Neural cell (in vitro differentiated cells): ENCODE data around the gene ARHGAP29.

ENCODE experiments used
- CTCF ChIP-seq: fragments of 450-650 bp; IDR thresholded peaks from 2 replicates; pipeline ENCODE4 v1.5.1; 2014; ENCODE audit warnings: antibody characterized with exemption, mild to moderate bottlenecking, moderate library complexity; ENCODE audit not compliant: poor library complexity, severe bottlenecking
- EZH2 ChIP-seq: fragments of 200-600, 300-800 bp; shearing (Covaris generic), sonication (generic); IDR thresholded peaks from 2 replicates; pipeline ENCODE4 v1.6.1; 2014; ENCODE audit warnings: antibody characterized with exemption, low read length, borderline replicate concordance, mild to moderate bottlenecking; ENCODE audit not compliant: insufficient read depth, poor library complexity, severe bottlenecking
- POLR2AphosphoS5 ChIP-seq: IDR thresholded peaks from 2 replicates; pipeline ENCODE4 v1.6.1; 2012
- RAD21 ChIP-seq: fragments of 450-650 bp; conservative IDR thresholded peaks from 2 replicates; pipeline ENCODE4 v1.6.1; 2014; ENCODE audit warnings: antibody characterized with exemption, mild to moderate bottlenecking, moderate library complexity
- TAF1 ChIP-seq: IDR thresholded peaks from 2 replicates; pipeline ENCODE4 v1.6.1; 2012; ENCODE audit warnings: low read depth
- TF ChIP-seq, protein P1 (sequence below): IDR thresholded peaks from 2 replicates; pipeline ENCODE4 v1.6.1; 2012; ENCODE audit warnings: borderline replicate concordance

DNA sequence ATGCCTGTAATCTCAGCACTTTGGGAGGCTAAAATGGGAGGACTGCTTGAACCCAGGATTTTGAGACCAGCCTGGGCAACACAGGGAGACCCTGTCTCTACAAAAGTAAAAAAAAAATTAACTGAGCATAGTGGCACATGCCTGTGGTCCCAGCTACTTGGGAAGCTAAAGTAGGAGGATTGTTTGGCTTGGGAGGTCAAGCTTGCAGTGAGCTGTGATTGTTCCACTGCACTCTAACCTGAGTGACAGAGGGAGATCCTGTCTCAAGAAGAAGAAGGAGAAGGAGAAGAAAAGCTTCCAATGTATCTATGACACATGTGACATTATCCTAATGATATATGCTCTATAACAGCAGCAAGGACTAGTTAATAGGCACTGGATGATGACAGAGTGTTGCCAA, 20.1 kb upstream of the ARHGAP29 start:
- TF ChIP-seq CTCF (no peak), RAD21 (no peak), TAF1 (no peak), EZH2 (no peak), POLR2AphosphoS5 (no peak)
- TF ChIP-seq, protein P1, sequence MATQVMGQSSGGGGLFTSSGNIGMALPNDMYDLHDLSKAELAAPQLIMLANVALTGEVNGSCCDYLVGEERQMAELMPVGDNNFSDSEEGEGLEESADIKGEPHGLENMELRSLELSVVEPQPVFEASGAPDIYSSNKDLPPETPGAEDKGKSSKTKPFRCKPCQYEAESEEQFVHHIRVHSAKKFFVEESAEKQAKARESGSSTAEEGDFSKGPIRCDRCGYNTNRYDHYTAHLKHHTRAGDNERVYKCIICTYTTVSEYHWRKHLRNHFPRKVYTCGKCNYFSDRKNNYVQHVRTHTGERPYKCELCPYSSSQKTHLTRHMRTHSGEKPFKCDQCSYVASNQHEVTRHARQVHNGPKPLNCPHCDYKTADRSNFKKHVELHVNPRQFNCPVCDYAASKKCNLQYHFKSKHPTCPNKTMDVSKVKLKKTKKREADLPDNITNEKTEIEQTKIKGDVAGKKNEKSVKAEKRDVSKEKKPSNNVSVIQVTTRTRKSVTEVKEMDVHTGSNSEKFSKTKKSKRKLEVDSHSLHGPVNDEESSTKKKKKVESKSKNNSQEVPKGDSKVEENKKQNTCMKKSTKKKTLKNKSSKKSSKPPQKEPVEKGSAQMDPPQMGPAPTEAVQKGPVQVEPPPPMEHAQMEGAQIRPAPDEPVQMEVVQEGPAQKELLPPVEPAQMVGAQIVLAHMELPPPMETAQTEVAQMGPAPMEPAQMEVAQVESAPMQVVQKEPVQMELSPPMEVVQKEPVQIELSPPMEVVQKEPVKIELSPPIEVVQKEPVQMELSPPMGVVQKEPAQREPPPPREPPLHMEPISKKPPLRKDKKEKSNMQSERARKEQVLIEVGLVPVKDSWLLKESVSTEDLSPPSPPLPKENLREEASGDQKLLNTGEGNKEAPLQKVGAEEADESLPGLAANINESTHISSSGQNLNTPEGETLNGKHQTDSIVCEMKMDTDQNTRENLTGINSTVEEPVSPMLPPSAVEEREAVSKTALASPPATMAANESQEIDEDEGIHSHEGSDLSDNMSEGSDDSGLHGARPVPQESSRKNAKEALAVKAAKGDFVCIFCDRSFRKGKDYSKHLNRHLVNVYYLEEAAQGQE: no peak
